Measurements from ENCODE around the gene C5orf63. TPM values are rescaled to one million over a fixed set of nuclear protein-coding genes. Genes with fewer than 3 reads are reported as not detected.

C5orf63 gene
- total and polyA plus RNA-seq, 2 donors (not counting 1 experiment from before 2014, with no cell fraction given), result 10.3 to 20.0 TPM

DNA sequence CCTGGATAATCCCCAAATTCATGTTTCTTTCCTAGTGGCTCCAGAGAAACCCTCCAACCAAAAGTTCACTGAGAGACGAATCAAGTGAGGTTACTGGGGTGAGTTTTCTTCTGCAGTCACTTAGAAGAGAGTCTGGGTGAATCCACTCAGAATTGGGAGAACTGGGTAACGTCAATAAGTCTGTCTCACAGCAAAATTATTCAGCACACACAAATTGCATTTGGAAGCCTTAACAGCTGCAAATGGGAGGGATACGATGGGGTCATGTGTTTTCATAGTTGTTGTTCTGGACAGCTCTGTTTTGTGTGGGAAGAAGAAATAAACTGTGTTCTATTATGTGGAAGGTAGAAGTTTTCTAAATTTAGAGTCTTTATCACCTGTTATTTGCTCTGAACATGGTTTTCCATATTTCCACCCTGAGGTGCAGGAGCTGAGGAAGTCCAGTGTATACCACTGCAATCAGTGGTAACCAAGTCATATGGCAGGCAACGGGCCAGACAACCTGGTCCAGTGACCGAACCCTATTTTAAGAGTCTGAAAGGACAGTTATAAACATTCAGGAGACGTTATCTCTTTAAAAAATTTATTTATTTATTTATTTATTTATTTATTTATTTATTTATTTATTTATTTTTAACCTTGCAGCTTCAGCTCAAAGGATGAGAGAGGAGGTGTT is 64.9 kb downstream of the C5orf63 start:
- Histone ChIP-seq H3K4me3 (ENCODE audit: control extremely low read depth in 1 of 5, extremely low read depth in 1 of 5, insufficient read depth in 1 of 5, low read depth in 2 of 5, low read length in 4 of 5) (no peak overlapping the region), H3K4me2 (replicated peaks; ENCODE audit: low read depth, low read length, poor library complexity, severe bottlenecking) (no peak overlapping the region), H2AFZ (ENCODE audit: insufficient read depth, low read depth, low read length, poor library complexity, severe bottlenecking) (no peak overlapping the region), H3K27ac (ENCODE audit: low read length in 2 of 2) (no peak overlapping the region), H3K79me2 (ENCODE audit: control insufficient read depth, insufficient read depth, low read length) (peaks cover 81% of the 10 kb centered on the region), H3K9me3 (ENCODE audit: control extremely low read depth in 1 of 3, control insufficient read depth in 2 of 3, insufficient read depth in 1 of 3, low read length in 2 of 3) (peaks cover 0 to 5% (median 0%) of the 10 kb centered on the region in 3 donors), H4K20me1 (ENCODE audit: control insufficient read depth, insufficient read depth, low read length, poor library complexity, severe bottlenecking) (no peaks in the 10 kb centered on the region), H3K4me1 (ENCODE audit: control insufficient read depth in 2 of 2, insufficient read depth in 2 of 2, low read length in 2 of 2) (peaks cover 42 to 59% of the 10 kb centered on the region in 2 donors), H3K27me3 (replicated peaks in 1 of 4; ENCODE audit: control extremely low read depth in 1 of 4, control insufficient read depth in 3 of 4, insufficient read depth in 4 of 4, low read length in 3 of 4) (no peaks in the 10 kb centered on the region), H3K9ac (ENCODE audit: low read length) (no peak overlapping the region), H3K36me3 (replicated peaks in 1 of 2; ENCODE audit: control extremely low read depth in 1 of 2, control insufficient read depth in 1 of 2, extremely low read depth in 1 of 2, insufficient read depth in 2 of 2, low read length in 1 of 2) (peaks cover 0 to 2% of the 10 kb centered on the region in 2 experiments)
- DNase-seq, result no peak
- no peaks in the 10 kb centered on the region for H3K27me3 Mint-ChIP-seq
- H3K4me1 Mint-ChIP-seq, result peaks cover 70% of the 10 kb centered on the region
- intact Hi-C loops (cut with micrococcal nuclease), result no loop called here
- H3K9me3 Mint-ChIP-seq (ENCODE audit: insufficient read depth), result peaks cover 3% of the 10 kb centered on the region
- no CpG with 5 or more reads among the region's 6 CpGs for WGBS (ENCODE audit: insufficient coverage)
- POLR2A ChIA-PET, result no interaction called here
- no peak for ATAC-seq (ENCODE audit: low read depth)
- CTCF ChIA-PET, result interaction anchor here (0.8 to 1.5 kb wide), 2 partner anchors 16 to 21 kb away, joined by 3 to 4 read pairs; no protein-coding TSS in a partner anchor
- H3K27ac Mint-ChIP-seq, result no peak overlapping the region
- H3K4me3 Mint-ChIP-seq, result no peak overlapping the region
- TF ChIP-seq, protein P1, sequence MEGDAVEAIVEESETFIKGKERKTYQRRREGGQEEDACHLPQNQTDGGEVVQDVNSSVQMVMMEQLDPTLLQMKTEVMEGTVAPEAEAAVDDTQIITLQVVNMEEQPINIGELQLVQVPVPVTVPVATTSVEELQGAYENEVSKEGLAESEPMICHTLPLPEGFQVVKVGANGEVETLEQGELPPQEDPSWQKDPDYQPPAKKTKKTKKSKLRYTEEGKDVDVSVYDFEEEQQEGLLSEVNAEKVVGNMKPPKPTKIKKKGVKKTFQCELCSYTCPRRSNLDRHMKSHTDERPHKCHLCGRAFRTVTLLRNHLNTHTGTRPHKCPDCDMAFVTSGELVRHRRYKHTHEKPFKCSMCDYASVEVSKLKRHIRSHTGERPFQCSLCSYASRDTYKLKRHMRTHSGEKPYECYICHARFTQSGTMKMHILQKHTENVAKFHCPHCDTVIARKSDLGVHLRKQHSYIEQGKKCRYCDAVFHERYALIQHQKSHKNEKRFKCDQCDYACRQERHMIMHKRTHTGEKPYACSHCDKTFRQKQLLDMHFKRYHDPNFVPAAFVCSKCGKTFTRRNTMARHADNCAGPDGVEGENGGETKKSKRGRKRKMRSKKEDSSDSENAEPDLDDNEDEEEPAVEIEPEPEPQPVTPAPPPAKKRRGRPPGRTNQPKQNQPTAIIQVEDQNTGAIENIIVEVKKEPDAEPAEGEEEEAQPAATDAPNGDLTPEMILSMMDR (IDR thresholded peaks at IDR 0.05), result no peak
- TF ChIP-seq EZH2 (IDR thresholded peaks at IDR 0.05; ENCODE audit: borderline replicate concordance, insufficient read depth, low read depth, low read length, poor library complexity, severe bottlenecking), result no peak

DNA sequence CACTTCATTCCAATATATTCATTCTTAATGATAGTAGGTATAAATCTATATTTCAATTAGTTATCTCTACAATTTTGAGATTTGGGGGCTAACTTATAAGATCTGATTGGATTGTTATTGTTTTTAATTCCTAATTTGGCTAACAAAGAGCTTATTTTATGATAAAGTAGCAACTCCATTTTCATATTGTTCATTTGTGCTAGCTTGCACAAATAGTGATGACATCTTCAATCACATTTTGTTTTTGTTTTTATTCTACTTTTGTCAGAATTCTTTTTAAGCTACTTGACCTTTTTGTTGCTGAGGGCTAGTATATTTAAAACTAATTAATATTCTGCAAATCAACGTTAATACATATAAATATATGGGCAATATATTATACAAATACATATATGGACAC is 65.8 kb downstream of the C5orf63 start:
- peaks cover 79% of the 10 kb centered on the region for H3K79me2 ChIP-seq (ENCODE audit: control insufficient read depth, insufficient read depth, low read length)
- CTCF ChIA-PET, result interaction anchor here (1.5 kb wide), 1 partner anchor 16 kb away, joined by 3 read pairs; no protein-coding TSS in a partner anchor
- ATAC-seq (ENCODE audit: low read depth), result no peak

More for the DNA sequence above, 65.8 kb downstream of the C5orf63 start:
- Mint-ChIP-seq H3K27me3 (no peaks in the 10 kb centered on the region), H3K27ac (no peak overlapping the region), H3K4me1 (peaks cover 65% of the 10 kb centered on the region), H3K9me3 (ENCODE audit: insufficient read depth) (peaks cover 3% of the 10 kb centered on the region), H3K4me3 (no peak overlapping the region)
- no peak for DNase-seq
- H3K27me3 ChIP-seq (replicated peaks in 1 of 4; ENCODE audit: control extremely low read depth in 1 of 4, control insufficient read depth in 3 of 4, insufficient read depth in 4 of 4, low read length in 3 of 4), result no peaks in the 10 kb centered on the region
- POLR2A ChIA-PET, result no interaction called here
- TF ChIP-seq, protein P1 (IDR thresholded peaks at IDR 0.05), result no peak
- TF ChIP-seq EZH2 (IDR thresholded peaks at IDR 0.05; ENCODE audit: borderline replicate concordance, insufficient read depth, low read depth, low read length, poor library complexity, severe bottlenecking), result no peak
- no peak overlapping the region for H3K4me2 ChIP-seq (replicated peaks; ENCODE audit: low read depth, low read length, poor library complexity, severe bottlenecking)
- H3K27ac ChIP-seq (ENCODE audit: low read length in 2 of 2), result no peak overlapping the region
- no peak overlapping the region for H3K9ac ChIP-seq (ENCODE audit: low read length)
- H3K4me1 ChIP-seq (ENCODE audit: control insufficient read depth in 2 of 2, insufficient read depth in 2 of 2, low read length in 2 of 2), result peaks cover 34 to 50% of the 10 kb centered on the region in 2 donors
- intact Hi-C loops (cut with micrococcal nuclease), result no loop called here
- H4K20me1 ChIP-seq (ENCODE audit: control insufficient read depth, insufficient read depth, low read length, poor library complexity, severe bottlenecking), result no peaks in the 10 kb centered on the region
- H3K36me3 ChIP-seq (replicated peaks in 1 of 2; ENCODE audit: control extremely low read depth in 1 of 2, control insufficient read depth in 1 of 2, extremely low read depth in 1 of 2, insufficient read depth in 2 of 2, low read length in 1 of 2), result peaks cover 0 to 2% of the 10 kb centered on the region in 2 experiments
- no peak overlapping the region for H2AFZ ChIP-seq (ENCODE audit: insufficient read depth, low read depth, low read length, poor library complexity, severe bottlenecking)
- WGBS (ENCODE audit: insufficient coverage), result no CpG with 5 or more reads among the region's 1 CpG
- no peak overlapping the region for H3K4me3 ChIP-seq (ENCODE audit: control extremely low read depth in 1 of 5, extremely low read depth in 1 of 5, insufficient read depth in 1 of 5, low read depth in 2 of 5, low read length in 4 of 5)
- peaks cover 0 to 5% (median 0%) of the 10 kb centered on the region in 3 donors for H3K9me3 ChIP-seq (ENCODE audit: control extremely low read depth in 1 of 3, control insufficient read depth in 2 of 3, insufficient read depth in 1 of 3, low read length in 2 of 3)
